Neural cell (in vitro differentiated cells): ENCODE data around the gene IL6ST.

ENCODE experiments used
- EP300 ChIP-seq: fragments of 450-650 bp; conservative IDR thresholded peaks from 2 replicates; pipeline ENCODE4 v1.6.1; 2014; ENCODE audit warnings: antibody characterized with exemption, mild to moderate bottlenecking, moderate library complexity; ENCODE audit not compliant: poor library complexity, severe bottlenecking
- EZH2 ChIP-seq: fragments of 200-600, 300-800 bp; shearing (Covaris generic), sonication (generic); IDR thresholded peaks from 2 replicates; pipeline ENCODE4 v1.6.1; 2014; ENCODE audit warnings: antibody characterized with exemption, low read length, borderline replicate concordance, mild to moderate bottlenecking; ENCODE audit not compliant: insufficient read depth, poor library complexity, severe bottlenecking
- POLR2AphosphoS5 ChIP-seq: IDR thresholded peaks from 2 replicates; pipeline ENCODE4 v1.6.1; 2012
- RAD21 ChIP-seq: fragments of 450-650 bp; conservative IDR thresholded peaks from 2 replicates; pipeline ENCODE4 v1.6.1; 2014; ENCODE audit warnings: antibody characterized with exemption, mild to moderate bottlenecking, moderate library complexity
- SMC3 ChIP-seq: fragments of 450-650 bp; conservative IDR thresholded peaks from 2 replicates; pipeline ENCODE4 v1.6.1; 2014; ENCODE audit warnings: antibody characterized with exemption, mild to moderate bottlenecking, moderate library complexity; ENCODE audit not compliant: poor library complexity
- TAF1 ChIP-seq: IDR thresholded peaks from 2 replicates; pipeline ENCODE4 v1.6.1; 2012; ENCODE audit warnings: low read depth
- TF ChIP-seq, protein P1 (sequence below): fragments of 450-650 bp; IDR thresholded peaks from 2 replicates; pipeline ENCODE4 v1.5.1; 2014; ENCODE audit warnings: antibody characterized with exemption, mild to moderate bottlenecking, moderate library complexity; ENCODE audit not compliant: poor library complexity, severe bottlenecking
- TF ChIP-seq, protein P2 (sequence below): IDR thresholded peaks from 2 replicates; pipeline ENCODE4 v1.6.1; 2012; ENCODE audit warnings: borderline replicate concordance

DNA sequence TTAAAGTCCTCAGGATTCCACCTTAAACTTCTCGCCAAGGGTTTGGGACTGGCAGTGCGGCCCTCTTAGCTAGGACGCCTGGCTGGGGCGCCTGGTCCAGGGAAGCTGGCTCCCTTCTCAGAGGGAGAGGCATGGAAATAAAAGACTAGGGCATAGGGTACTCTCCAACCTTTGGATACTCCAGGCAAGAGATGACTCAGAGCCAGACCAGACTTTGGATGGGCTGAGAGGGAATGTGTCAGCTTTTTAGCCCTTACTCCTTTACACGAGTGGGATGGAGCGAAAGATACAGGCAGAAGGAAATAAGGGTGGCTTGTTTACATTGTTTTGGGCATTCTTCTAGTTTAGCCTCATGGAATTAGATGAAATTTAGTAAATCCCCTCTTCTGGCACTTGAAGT, 95.4 kb downstream of the IL6ST start:
- TF ChIP-seq POLR2AphosphoS5 = no peak
- no peak for TF ChIP-seq EZH2
- TF ChIP-seq, protein P1, sequence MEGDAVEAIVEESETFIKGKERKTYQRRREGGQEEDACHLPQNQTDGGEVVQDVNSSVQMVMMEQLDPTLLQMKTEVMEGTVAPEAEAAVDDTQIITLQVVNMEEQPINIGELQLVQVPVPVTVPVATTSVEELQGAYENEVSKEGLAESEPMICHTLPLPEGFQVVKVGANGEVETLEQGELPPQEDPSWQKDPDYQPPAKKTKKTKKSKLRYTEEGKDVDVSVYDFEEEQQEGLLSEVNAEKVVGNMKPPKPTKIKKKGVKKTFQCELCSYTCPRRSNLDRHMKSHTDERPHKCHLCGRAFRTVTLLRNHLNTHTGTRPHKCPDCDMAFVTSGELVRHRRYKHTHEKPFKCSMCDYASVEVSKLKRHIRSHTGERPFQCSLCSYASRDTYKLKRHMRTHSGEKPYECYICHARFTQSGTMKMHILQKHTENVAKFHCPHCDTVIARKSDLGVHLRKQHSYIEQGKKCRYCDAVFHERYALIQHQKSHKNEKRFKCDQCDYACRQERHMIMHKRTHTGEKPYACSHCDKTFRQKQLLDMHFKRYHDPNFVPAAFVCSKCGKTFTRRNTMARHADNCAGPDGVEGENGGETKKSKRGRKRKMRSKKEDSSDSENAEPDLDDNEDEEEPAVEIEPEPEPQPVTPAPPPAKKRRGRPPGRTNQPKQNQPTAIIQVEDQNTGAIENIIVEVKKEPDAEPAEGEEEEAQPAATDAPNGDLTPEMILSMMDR = no peak
- no peak for TF ChIP-seq TAF1
- TF ChIP-seq EP300 = no peak
- TF ChIP-seq RAD21 = no peak
- no peak for TF ChIP-seq SMC3
- TF ChIP-seq, protein P2, sequence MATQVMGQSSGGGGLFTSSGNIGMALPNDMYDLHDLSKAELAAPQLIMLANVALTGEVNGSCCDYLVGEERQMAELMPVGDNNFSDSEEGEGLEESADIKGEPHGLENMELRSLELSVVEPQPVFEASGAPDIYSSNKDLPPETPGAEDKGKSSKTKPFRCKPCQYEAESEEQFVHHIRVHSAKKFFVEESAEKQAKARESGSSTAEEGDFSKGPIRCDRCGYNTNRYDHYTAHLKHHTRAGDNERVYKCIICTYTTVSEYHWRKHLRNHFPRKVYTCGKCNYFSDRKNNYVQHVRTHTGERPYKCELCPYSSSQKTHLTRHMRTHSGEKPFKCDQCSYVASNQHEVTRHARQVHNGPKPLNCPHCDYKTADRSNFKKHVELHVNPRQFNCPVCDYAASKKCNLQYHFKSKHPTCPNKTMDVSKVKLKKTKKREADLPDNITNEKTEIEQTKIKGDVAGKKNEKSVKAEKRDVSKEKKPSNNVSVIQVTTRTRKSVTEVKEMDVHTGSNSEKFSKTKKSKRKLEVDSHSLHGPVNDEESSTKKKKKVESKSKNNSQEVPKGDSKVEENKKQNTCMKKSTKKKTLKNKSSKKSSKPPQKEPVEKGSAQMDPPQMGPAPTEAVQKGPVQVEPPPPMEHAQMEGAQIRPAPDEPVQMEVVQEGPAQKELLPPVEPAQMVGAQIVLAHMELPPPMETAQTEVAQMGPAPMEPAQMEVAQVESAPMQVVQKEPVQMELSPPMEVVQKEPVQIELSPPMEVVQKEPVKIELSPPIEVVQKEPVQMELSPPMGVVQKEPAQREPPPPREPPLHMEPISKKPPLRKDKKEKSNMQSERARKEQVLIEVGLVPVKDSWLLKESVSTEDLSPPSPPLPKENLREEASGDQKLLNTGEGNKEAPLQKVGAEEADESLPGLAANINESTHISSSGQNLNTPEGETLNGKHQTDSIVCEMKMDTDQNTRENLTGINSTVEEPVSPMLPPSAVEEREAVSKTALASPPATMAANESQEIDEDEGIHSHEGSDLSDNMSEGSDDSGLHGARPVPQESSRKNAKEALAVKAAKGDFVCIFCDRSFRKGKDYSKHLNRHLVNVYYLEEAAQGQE = no peak
